ENCODE results near the gene GOLGA8A.

DNA sequence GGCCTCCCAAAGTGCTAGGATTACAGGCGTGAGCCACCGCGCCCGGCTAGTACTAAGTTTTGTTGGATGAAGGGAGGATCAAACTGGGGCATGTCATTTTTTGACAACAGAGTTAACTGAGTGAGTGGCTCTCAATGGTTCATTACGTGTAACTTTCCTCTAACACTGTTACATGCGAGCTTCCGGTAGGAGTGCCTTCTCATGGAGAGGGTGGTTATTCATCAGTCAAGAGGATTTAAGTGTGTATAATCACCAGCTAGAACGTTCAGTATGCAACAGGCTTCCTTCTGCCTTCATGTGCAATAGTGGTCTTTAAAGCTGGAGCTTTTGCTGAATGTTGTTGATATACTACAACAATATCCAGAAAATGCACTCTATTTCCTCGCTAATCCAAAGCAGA lies 19.1 kb upstream of the GOLGA8A start:
- TF ChIP-seq, protein P1, sequence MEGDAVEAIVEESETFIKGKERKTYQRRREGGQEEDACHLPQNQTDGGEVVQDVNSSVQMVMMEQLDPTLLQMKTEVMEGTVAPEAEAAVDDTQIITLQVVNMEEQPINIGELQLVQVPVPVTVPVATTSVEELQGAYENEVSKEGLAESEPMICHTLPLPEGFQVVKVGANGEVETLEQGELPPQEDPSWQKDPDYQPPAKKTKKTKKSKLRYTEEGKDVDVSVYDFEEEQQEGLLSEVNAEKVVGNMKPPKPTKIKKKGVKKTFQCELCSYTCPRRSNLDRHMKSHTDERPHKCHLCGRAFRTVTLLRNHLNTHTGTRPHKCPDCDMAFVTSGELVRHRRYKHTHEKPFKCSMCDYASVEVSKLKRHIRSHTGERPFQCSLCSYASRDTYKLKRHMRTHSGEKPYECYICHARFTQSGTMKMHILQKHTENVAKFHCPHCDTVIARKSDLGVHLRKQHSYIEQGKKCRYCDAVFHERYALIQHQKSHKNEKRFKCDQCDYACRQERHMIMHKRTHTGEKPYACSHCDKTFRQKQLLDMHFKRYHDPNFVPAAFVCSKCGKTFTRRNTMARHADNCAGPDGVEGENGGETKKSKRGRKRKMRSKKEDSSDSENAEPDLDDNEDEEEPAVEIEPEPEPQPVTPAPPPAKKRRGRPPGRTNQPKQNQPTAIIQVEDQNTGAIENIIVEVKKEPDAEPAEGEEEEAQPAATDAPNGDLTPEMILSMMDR (IDR thresholded peaks at IDR 0.05): no peak
- TF ChIP-seq EP300 (IDR thresholded peaks at IDR 0.05) (no peak), POLR2AphosphoS5 (IDR thresholded peaks at IDR 0.05) (no peak)
